HEK293 (cell line): ENCODE results near the gene STK10.

Experiments used
- CTCF ChIA-PET: fragments of 350-600 bp; formaldehyde crosslinking; extraction: SDS; loops from one replicate; lab custom pipeline; 2021; ENCODE audit warnings: antibody characterized with exemption; lab: Yijun Ruan, JAX
- POLR2A ChIA-PET: fragments of 300-600 bp; formaldehyde crosslinking; extraction: SDS; loops from one replicate; lab custom pipeline; 2020; ENCODE audit warnings: antibody characterized with exemption, inconsistent platforms; lab: Yijun Ruan, JAX
- H3K27ac ChIP-seq: fragments of 200-500 bp; sonication (Bioruptor generic); 2 replicates; pipeline ENCODE4 v1.5.1; 2014; ENCODE audit warnings: low read depth, low read length, control low read depth, inconsistent platforms; ENCODE audit errors: extremely low read depth
- H3K36me3 ChIP-seq, 2 experiments: fragments of 200-500 bp in 1 of 2; sonication (Bioruptor generic) in 1 of 2; 1 replicate in 1 of 2; 2 replicates in 1 of 2; pipeline ENCODE4 v1.5.1; 2014 to 2017; ENCODE audit warnings: inconsistent platforms in 2 of 2, low read length in 2 of 2; ENCODE audit not compliant: control insufficient read depth in 2 of 2, insufficient read depth in 1 of 2
- H3K4me1 ChIP-seq: fragments of 200-500 bp; sonication (Bioruptor generic); 2 replicates; pipeline ENCODE4 v1.5.1; 2014; ENCODE audit warnings: mild to moderate bottlenecking, low read length, inconsistent platforms; ENCODE audit not compliant: control insufficient read depth, insufficient read depth
- H3K4me3 ChIP-seq: 2 replicates; pipeline ENCODE4 v1.5.1; 2011; ENCODE audit warnings: low read depth, mild to moderate bottlenecking, control low read depth, low read length, moderate library complexity
- H3K9me3 ChIP-seq: fragments of 200-500 bp; sonication (Bioruptor generic); 2 replicates; pipeline ENCODE4 v1.5.1; 2014; ENCODE audit warnings: low read depth, low read length, inconsistent platforms; ENCODE audit not compliant: control insufficient read depth, insufficient read depth
- FEZF1 ChIP-seq: fragments of 450-650 bp; formaldehyde crosslinking; IDR thresholded peaks from 2 replicates; pipeline ENCODE4 v1.5.1; 2016; ENCODE audit warnings: missing biosample characterization, missing genetic modification characterization
- HOXC10 ChIP-seq: sonication (generic); formaldehyde crosslinking; IDR thresholded peaks from 2 replicates; pipeline ENCODE4 v1.8.1; 2023; ENCODE audit warnings: mild to moderate bottlenecking, missing genetic modification reagents
- IKZF3 ChIP-seq: fragments of 450-650 bp; IDR thresholded peaks from 2 replicates; pipeline ENCODE4 v1.5.0; 2018; ENCODE audit warnings: missing biosample characterization, mild to moderate bottlenecking, missing genetic modification characterization, moderate library complexity
- KLF8 ChIP-seq: fragments of 450-650 bp; formaldehyde crosslinking; IDR thresholded peaks from 2 replicates; pipeline ENCODE4 v1.5.1; 2016; ENCODE audit warnings: missing biosample characterization, missing genetic modification characterization
- MEIS1 ChIP-seq: sonication (generic); formaldehyde crosslinking; IDR thresholded peaks from 2 replicates; pipeline ENCODE4 v1.8.1; 2022; ENCODE audit warnings: missing genetic modification reagents, mild to moderate bottlenecking, borderline replicate concordance
- TSHZ1 ChIP-seq: fragments of 450-650 bp; formaldehyde crosslinking; IDR thresholded peaks from 2 replicates; pipeline ENCODE4 v1.5.1; 2016; ENCODE audit warnings: missing biosample characterization, missing genetic modification characterization, borderline replicate concordance
- YY2 ChIP-seq: fragments of 450-650 bp; formaldehyde crosslinking; IDR thresholded peaks from 2 replicates; pipeline ENCODE4 v1.5.1; 2016; ENCODE audit warnings: missing biosample characterization, missing genetic modification characterization
- ZFHX2 ChIP-seq: fragments of 450-650 bp; formaldehyde crosslinking; conservative IDR thresholded peaks from 2 replicates; pipeline ENCODE4 v1.5.1; 2016; ENCODE audit warnings: missing biosample characterization, missing genetic modification characterization
- ZFP41 ChIP-seq: fragments of 450-650 bp; formaldehyde crosslinking; IDR thresholded peaks from 2 replicates; pipeline ENCODE4 v1.5.1; 2016; ENCODE audit warnings: missing biosample characterization, missing genetic modification characterization, borderline replicate concordance
- ZIC2 ChIP-seq: fragments of 450-650 bp; formaldehyde crosslinking; IDR thresholded peaks from 2 replicates; pipeline ENCODE4 v1.5.1; 2016; ENCODE audit warnings: missing biosample characterization, missing genetic modification characterization
- ZNF10 ChIP-seq: fragments of 450-650 bp; formaldehyde crosslinking; IDR thresholded peaks from 2 replicates; pipeline ENCODE4 v1.5.1; 2017; ENCODE audit warnings: missing biosample characterization, missing genetic modification characterization
- ZNF112 ChIP-seq: fragments of 450-650 bp; formaldehyde crosslinking; IDR thresholded peaks from 2 replicates; pipeline ENCODE4 v1.5.0; 2017; ENCODE audit warnings: missing biosample characterization, missing genetic modification characterization
- ZNF19 ChIP-seq: fragments of 450-650 bp; formaldehyde crosslinking; IDR thresholded peaks from 2 replicates; pipeline ENCODE4; 2016; ENCODE audit warnings: missing biosample characterization, missing genetic modification characterization, low read depth
- ZNF2 ChIP-seq: fragments of 450-650 bp; formaldehyde crosslinking; IDR thresholded peaks from 2 replicates; pipeline ENCODE4 v1.5.1; 2016; ENCODE audit warnings: missing biosample characterization, missing genetic modification characterization
- ZNF280C ChIP-seq: fragments of 450-650 bp; formaldehyde crosslinking; IDR thresholded peaks from 2 replicates; pipeline ENCODE4 v1.5.1; 2016; ENCODE audit warnings: missing biosample characterization, missing genetic modification characterization
- ZNF449 ChIP-seq: fragments of 450-650 bp; formaldehyde crosslinking; IDR thresholded peaks from 2 replicates; pipeline ENCODE4 v1.5.1; 2017; ENCODE audit warnings: missing biosample characterization, mild to moderate bottlenecking, missing genetic modification characterization, moderate library complexity
- ZNF488 ChIP-seq: fragments of 450-650 bp; formaldehyde crosslinking; IDR thresholded peaks from 2 replicates; pipeline ENCODE4 v1.5.1; 2016; ENCODE audit warnings: missing biosample characterization, missing genetic modification characterization
- ZNF510 ChIP-seq: fragments of 450-650 bp; formaldehyde crosslinking; IDR thresholded peaks from 2 replicates; pipeline ENCODE4 v1.5.1; 2018; ENCODE audit warnings: mild to moderate bottlenecking, missing genetic modification characterization, missing biosample characterization; ENCODE audit not compliant: insufficient replicate concordance
- ZNF585B ChIP-seq: fragments of 450-650 bp; formaldehyde crosslinking; IDR thresholded peaks from 2 replicates; pipeline ENCODE4 v1.5.1; 2016; ENCODE audit warnings: missing biosample characterization, missing genetic modification characterization
- ZNF610 ChIP-seq: fragments of 450-650 bp; formaldehyde crosslinking; IDR thresholded peaks from 2 replicates; pipeline ENCODE4 v1.5.1; 2016; ENCODE audit warnings: missing biosample characterization, missing genetic modification characterization, borderline replicate concordance
- ZNF629 ChIP-seq: fragments of 450-650 bp; formaldehyde crosslinking; IDR thresholded peaks from 2 replicates; pipeline ENCODE4 v1.5.1; 2017; ENCODE audit warnings: missing biosample characterization, missing genetic modification characterization
- ZNF639 ChIP-seq: fragments of 450-650 bp; formaldehyde crosslinking; IDR thresholded peaks from 2 replicates; pipeline ENCODE4 v1.5.1; 2016; ENCODE audit warnings: missing biosample characterization, missing genetic modification characterization
- ZNF654 ChIP-seq: fragments of 450-650 bp; formaldehyde crosslinking; IDR thresholded peaks from 2 replicates; pipeline ENCODE4 v1.5.1; 2016; ENCODE audit warnings: low read depth, missing biosample characterization, missing genetic modification characterization
- ZNF701 ChIP-seq: fragments of 450-650 bp; formaldehyde crosslinking; IDR thresholded peaks from 2 replicates; pipeline ENCODE4 v1.5.1; 2016; ENCODE audit warnings: missing biosample characterization, missing genetic modification characterization
- ZSCAN23 ChIP-seq: fragments of 450-650 bp; formaldehyde crosslinking; IDR thresholded peaks from 2 replicates; pipeline ENCODE4 v1.5.1; 2016; ENCODE audit warnings: missing biosample characterization, missing genetic modification characterization

The STK10 gene

GRCh38 chr5:172064358-172064757, 123.7 kb downstream of the STK10 start (continued):
- no peak for TF ChIP-seq KLF8 (tag by site-specific recombination)
- no peak for TF ChIP-seq ZNF629
- no peak for TF ChIP-seq ZNF654 (tag by site-specific recombination)
- TF ChIP-seq IKZF3 (tag by site-specific recombination), result no peak
- TF ChIP-seq ZNF280C, result no peak
- no peak for TF ChIP-seq ZNF701 (tag by site-specific recombination)
- no peak for TF ChIP-seq YY2 (tag by site-specific recombination)
- no peak for TF ChIP-seq ZNF585B (tag by site-specific recombination)
- TF ChIP-seq ZNF610 (tag by site-specific recombination), result no peak
- TF ChIP-seq ZNF488 (tag by site-specific recombination), result no peak
- no peak for TF ChIP-seq ZNF10 (tag by site-specific recombination)
- no peak for TF ChIP-seq HOXC10 (CRISPR knock-in tag)

- H3K9me3 ChIP-seq, result no peaks in the 10 kb centered on the region
- ChIA-PET CTCF (interaction anchor here (0.6 to 0.7 kb wide), 3 partner anchors 23 to 152 kb away, joined by 3 to 4 read pairs (median 3); no protein-coding TSS in a partner anchor), POLR2A (no interaction called here)
- H3K4me1 ChIP-seq, result no peaks in the 10 kb centered on the region
- no peak overlapping the region for H3K27ac ChIP-seq
- H3K36me3 ChIP-seq, result peaks cover 0 to 7% of the 10 kb centered on the region in 2 experiments; a peak in 2 of 3 replicates
- H3K4me3 ChIP-seq, result no peak overlapping the region
- TF ChIP-seq FEZF1 (tag by site-specific recombination), result no peak
- TF ChIP-seq ZIC2 (tag by site-specific recombination), result no peak
- no peak for TF ChIP-seq YY2 (tag by site-specific recombination)
- TF ChIP-seq ZFP41, result no peak
- no peak for TF ChIP-seq ZSCAN23 (tag by site-specific recombination)
- TF ChIP-seq ZNF2 (tag by site-specific recombination), result no peak
- no peak for TF ChIP-seq ZNF510 (tag by site-specific recombination)
- no peak for TF ChIP-seq TSHZ1 (tag by site-specific recombination)
- TF ChIP-seq ZFHX2 (tag by site-specific recombination), result no peak
- TF ChIP-seq ZNF639, result no peak
- TF ChIP-seq ZNF19, result no peak
- no peak for TF ChIP-seq ZNF112 (tag by site-specific recombination)
- TF ChIP-seq ZNF449 (tag by site-specific recombination), result no peak
- TF ChIP-seq MEIS1 (CRISPR knock-in tag), result no peak
Measured at GRCh38 chr5:172063463-172064235, 124.4 kb downstream of the STK10 start.
